GM12874 (cell line): ENCODE measurements around the gene ASPSCR1.

Experiments
- TF ChIP-seq, protein P1 (sequence below): IDR thresholded peaks from 2 replicates; pipeline ENCODE4 v1.5.1; 2011; ENCODE audit warnings: low read depth, mild to moderate bottlenecking, control low read depth, low read length, moderate library complexity; ENCODE audit not compliant: insufficient read depth

ASPSCR1 gene

DNA sequence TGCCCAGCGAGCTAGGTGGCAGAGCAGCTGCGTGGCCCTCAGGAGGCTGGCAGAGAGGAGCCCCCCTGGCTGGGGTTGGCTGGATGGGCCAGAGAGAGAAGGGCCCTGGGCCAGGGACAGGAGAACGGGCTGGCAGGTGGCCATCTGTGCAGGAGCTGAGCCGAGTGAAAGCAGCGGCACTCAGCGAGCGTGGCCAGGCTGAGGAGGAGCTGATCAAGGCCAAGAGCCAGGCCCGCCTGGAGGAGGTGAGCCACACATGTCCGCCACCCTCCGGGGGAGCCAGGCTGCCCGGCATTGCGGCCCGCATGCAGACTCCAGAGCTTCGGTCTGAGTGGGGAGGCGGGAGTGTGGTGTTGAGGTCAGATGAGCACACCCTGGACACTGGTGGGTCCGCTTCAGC is 52.0 kb downstream of the ASPSCR1 start:
- TF ChIP-seq, protein P1, sequence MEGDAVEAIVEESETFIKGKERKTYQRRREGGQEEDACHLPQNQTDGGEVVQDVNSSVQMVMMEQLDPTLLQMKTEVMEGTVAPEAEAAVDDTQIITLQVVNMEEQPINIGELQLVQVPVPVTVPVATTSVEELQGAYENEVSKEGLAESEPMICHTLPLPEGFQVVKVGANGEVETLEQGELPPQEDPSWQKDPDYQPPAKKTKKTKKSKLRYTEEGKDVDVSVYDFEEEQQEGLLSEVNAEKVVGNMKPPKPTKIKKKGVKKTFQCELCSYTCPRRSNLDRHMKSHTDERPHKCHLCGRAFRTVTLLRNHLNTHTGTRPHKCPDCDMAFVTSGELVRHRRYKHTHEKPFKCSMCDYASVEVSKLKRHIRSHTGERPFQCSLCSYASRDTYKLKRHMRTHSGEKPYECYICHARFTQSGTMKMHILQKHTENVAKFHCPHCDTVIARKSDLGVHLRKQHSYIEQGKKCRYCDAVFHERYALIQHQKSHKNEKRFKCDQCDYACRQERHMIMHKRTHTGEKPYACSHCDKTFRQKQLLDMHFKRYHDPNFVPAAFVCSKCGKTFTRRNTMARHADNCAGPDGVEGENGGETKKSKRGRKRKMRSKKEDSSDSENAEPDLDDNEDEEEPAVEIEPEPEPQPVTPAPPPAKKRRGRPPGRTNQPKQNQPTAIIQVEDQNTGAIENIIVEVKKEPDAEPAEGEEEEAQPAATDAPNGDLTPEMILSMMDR: no peak

DNA sequence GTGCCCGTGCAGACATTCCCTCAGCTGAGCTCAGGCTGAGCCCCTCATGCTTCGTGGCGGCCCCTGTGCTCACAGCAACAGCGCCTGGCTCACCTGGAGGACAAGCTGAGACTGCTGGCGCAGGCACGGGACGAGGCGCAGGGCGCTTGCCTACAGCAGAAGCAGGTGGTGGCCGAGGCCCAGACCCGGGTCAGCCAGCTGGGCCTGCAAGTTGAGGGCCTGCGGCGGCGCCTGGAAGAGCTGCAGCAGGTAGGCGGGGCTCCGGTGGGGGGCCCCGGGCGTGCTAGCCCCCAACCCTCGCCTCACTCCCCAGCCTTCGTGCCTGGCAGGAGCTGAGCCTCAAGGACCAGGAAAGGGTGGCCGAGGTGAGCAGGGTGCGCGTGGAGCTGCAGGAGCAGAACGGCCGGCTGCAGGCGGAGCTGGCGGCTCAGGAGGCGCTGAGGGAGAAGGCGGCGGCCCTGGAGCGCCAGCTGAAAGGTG is 52.6 kb downstream of the ASPSCR1 start:
- TF ChIP-seq, protein P1: no peak

DNA sequence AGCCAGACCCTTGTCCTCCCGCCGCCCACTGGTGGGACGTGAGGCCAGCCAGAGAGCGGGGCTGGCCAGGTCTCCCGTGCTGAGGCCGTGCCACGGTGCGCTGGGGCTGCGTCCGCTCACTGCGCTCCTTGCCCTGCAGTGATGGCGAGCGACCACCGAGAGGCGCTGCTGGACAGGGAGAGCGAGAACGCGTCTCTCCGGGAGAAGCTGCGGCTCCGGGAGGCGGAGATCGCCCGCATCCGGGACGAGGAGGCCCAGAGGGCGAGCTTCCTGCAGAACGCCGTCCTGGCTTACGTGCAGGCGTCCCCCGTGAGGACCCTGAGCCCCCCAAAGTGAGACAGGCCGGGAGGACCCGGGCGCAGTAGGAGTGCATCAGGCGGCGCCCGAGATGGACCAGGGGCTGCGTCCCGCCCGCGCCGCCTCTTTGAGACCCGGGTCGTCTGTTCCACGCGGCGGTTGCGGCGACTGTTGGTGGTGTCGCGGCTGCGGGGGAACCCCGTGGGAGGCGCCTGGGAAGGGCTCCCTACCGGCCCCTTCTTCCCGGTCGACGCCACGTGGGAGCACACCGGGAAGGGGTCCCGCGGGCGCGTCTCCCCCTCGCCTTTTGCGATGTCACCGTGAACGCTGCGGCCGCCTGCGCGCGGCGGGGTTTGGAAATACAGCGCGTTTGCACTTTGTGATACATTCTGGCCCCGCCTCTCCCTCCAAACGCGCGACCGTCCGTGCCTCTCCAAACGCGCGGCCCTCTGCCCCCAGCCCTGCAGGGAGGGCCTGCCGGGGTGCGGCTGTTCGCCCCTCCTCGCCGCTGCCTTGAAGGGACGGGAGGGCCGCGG is 53.3 kb downstream of the ASPSCR1 start:
- TF ChIP-seq, protein P1: peak; percentile 97

DNA sequence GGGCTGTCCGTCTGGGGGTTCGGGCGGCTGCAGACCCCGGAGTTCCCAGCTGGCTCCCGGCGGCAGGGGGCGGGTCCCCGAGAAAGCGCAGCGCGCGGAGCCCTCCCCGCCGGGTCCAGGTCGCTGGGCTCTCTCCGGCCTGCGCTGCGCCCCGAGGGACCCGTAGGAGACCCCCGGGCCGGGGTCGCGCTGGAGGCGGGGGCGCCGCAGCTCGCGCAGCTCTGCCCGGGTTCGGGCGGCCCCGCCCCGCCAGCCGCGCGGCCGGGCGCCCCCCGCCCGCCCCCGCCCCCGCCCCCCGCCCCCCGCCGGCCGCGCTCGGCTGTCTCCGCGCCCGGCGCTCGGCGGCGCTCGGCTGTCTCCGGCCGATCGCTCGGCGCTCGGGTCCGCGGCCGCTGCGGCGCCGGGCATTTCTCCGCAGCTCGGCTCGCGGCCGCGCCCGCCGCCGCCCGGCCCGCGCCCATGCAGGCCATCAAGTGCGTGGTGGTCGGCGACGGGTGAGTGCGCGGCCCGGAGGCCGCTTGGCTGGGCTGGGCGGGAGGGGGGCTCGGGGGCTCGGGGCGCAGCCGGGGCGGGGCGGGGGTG is 54.0 kb downstream of the ASPSCR1 start, which contains the start of gene RAC3:
TSS of gene RAC3 (plus strand) at position 376 of the 582 bp plus-strand sequence. CDS start at position 460, 84 bp downstream.
- TF ChIP-seq, protein P1: no peak

DNA sequence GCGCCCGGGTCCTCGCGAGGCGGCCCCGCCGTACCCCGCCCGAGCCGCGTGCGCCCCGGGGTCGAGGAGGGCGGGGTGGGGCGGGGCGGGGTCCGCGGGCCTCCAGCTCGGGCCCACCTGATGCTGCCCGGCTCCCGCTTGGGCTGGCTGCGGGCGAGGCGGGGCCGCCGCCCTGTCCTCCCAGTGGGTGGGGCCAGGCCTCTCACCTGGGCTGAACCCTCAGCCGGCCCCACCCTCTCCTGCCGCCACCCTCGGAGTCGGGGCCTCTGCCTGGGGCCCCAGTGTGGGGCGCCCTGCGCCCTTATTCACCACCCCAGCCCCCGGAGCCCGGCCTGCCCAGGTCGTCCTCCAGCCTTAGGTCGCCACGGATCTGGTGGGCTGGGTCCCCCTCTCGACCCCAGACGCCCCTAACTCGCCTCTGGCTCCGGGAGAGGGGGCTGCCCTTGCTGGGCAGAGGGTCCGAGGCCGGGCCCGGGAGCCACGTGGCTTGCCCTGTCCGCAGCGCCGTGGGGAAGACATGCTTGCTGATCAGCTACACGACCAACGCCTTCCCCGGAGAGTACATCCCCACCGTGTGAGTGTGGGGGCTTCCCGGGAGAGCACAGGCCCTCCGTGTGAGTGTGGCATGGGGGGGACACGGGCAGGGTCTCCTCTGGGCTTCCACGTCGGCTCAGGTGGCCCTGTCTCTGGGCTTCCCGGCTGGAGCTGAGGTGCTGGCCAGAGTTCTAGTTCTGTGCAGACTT is 54.6 kb downstream of the ASPSCR1 start:
- TF ChIP-seq, protein P1: no peak

DNA sequence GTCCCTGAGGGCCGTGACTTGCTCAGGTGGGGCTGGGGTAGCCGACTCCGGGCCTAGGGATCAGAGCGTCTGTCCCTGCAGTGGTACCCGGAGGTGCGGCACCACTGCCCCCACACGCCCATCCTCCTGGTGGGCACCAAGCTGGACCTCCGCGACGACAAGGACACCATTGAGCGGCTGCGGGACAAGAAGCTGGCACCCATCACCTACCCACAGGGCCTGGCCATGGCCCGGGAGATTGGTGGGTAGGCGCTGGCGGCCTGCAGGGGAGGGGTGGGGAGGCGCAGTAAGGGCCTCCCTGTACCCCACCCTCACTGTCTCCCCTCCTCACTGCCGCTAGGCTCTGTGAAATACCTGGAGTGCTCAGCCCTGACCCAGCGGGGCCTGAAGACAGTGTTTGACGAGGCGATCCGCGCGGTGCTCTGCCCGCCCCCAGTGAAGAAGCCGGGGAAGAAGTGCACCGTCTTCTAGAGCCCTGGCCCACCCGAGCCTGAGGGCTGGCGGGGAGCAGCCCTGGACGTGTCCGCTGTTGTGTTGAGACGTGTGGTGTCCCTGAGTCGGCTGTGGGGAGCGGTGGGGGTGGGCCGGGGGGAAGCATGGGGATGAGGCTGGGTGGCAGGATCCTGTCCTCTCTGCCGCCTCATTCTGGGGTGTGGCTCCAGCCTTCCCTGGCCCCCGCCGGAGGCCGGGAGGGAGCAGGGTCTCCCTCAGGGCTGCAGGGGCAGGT is 56.1 kb downstream of the ASPSCR1 start:
- TF ChIP-seq, protein P1: no peak
